Nasal cavity respiratory epithelium epithelial cell of viscerocranial mucosa (primary cell): ENCODE results near the gene SORBS1. TPM values are rescaled to one million over a fixed set of nuclear protein-coding genes. Genes with fewer than 3 reads are reported as not detected.

Source experiments
- total RNA-seq: library from RNA; depleted of rRNA; stranded (reverse); fragments of >200 nt; gene quantifications from 2 replicates; pipeline ENCODE4 v1.2.3, GENCODE V29; 2014

Gene SORBS1
- 0.34 and 0.78 TPM in 2 replicates for total RNA-seq

GRCh38 chr10:95561177-95561863, at the start of gene SORBS1:
SORBS1 (minus strand) TSS chr10:95561371; CDS start chr10:95441135, 120,236 bp downstream.

GRCh38 chr10:95290461-95291364, 270.5 kb downstream of the SORBS1 start, which contains the start of gene PDLIM1:
PDLIM1 (minus strand) TSS chr10:95291003; CDS start chr10:95290915, 88 bp downstream.

Other genes with a start within 250 kb of the SORBS1 start
- 69.4 and 83.6 TPM in 2 replicates for gene ALDH18A1, start 95.3 kb upstream of the SORBS1 start, total RNA-seq
- gene TCTN3, start 132.6 kb upstream of the SORBS1 start, total RNA-seq, result 36.9 and 43.1 TPM in 2 replicates
- 0.14 TPM in 1 of 2 replicates, not detected in the other for gene ENTPD1, start 194.8 kb upstream of the SORBS1 start, total RNA-seq